Glutamatergic neuron (in vitro differentiated cells): ENCODE data around the gene OR10H3. TPM values are rescaled to one million over a fixed set of nuclear protein-coding genes. Genes with fewer than 3 reads are reported as not detected.

Experiments used
- DNase-seq: peaks from one replicate; pipeline ENCODE4 v3.0.0; 2022
- H3K27ac Mint-ChIP-seq: one replicate; pipeline ENCODE4 v1.8.0; 2020; ENCODE audit warnings: mild to moderate bottlenecking, mixed read lengths, inconsistent platforms; ENCODE audit not compliant: unreplicated experiment
- H3K27me3 Mint-ChIP-seq: one replicate; pipeline ENCODE4 v1.8.0; 2020; ENCODE audit warnings: mild to moderate bottlenecking, moderate library complexity, mixed read lengths, inconsistent platforms; ENCODE audit not compliant: unreplicated experiment
- H3K36me3 Mint-ChIP-seq: one replicate; pipeline ENCODE4 v1.8.0; 2020; ENCODE audit warnings: mild to moderate bottlenecking, mixed read lengths, inconsistent platforms; ENCODE audit not compliant: unreplicated experiment
- H3K4me1 Mint-ChIP-seq: one replicate; pipeline ENCODE4 v1.8.0; 2020; ENCODE audit warnings: mild to moderate bottlenecking, low read depth, mixed read lengths, inconsistent platforms; ENCODE audit not compliant: unreplicated experiment
- H3K4me3 Mint-ChIP-seq: one replicate; pipeline ENCODE4 v1.8.0; 2020; ENCODE audit warnings: mild to moderate bottlenecking, mixed read lengths, inconsistent platforms; ENCODE audit not compliant: unreplicated experiment
- H3K9me3 Mint-ChIP-seq: one replicate; pipeline ENCODE4 v1.8.0; 2020; ENCODE audit warnings: mild to moderate bottlenecking, moderate library complexity, mixed read lengths, inconsistent platforms; ENCODE audit not compliant: unreplicated experiment
- CTCF ChIP-seq: fragments of 200-600 bp; sonication (generic); IDR thresholded peaks from one replicate; pipeline ENCODE4 v1.5.0; 2021; ENCODE audit not compliant: partially characterized antibody, unreplicated experiment
- total RNA-seq: library from RNA; stranded (reverse); fragmentation: NEBNext Ultra II Directional; extraction: Animal tissue kit (Norgen Biotek cat#: 25700); gene quantifications from one replicate; pipeline ENCODE4 v1.2.1, GENCODE V29; 2021; ENCODE audit not compliant: unreplicated experiment

The OR10H3 gene
- total RNA-seq, 1 donor from 2014 or later = not detected

DNA sequence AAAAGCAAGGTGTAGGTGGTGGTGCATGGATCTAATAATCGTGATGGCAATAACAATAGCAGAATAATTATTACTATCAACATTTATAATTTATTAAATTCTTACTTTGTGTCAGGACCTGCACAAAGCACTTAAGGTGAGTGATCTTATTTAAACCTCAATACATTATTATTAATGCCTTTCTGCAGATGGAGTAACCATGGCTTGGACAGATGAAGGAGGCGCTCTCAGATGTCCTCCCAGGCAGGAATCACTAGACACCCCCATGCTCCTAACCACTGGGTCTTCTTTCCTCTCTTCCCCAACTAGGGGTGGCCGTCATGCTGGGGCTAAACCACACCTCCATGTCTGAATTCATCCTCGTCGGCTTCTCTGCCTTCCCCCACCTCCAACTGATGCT lies 10.1 kb upstream of the OR10H3 start, which contains the start of gene OR10H2:
TSS of gene OR10H2 (plus strand) at position 301 of the 400 bp plus-strand sequence. CDS start at position 321, 20 bp downstream.
- DNase-seq = no peak
- peaks cover 6% of the 10 kb centered on the region for H3K9me3 Mint-ChIP-seq
- H3K4me1 Mint-ChIP-seq = no peaks in the 10 kb centered on the region
- no peak within 1 kb of the TSS for H3K4me3 Mint-ChIP-seq
- H3K27ac Mint-ChIP-seq = no peak within 1 kb of the TSS
- no peak for TF ChIP-seq CTCF
- H3K27me3 Mint-ChIP-seq = peaks cover 5% of the 10 kb centered on the region
- no peaks in the 10 kb centered on the region for H3K36me3 Mint-ChIP-seq

- Mint-ChIP-seq H3K4me1 (no peaks in the 10 kb centered on the region), H3K36me3 (no peaks in the 10 kb centered on the region), H3K9me3 (peaks cover 9% of the 10 kb centered on the region), H3K27me3 (peaks cover 4% of the 10 kb centered on the region), H3K4me3 (no peak overlapping the region), H3K27ac (no peak overlapping the region)
- no peak for TF ChIP-seq CTCF
- no peak for DNase-seq
Observed at GRCh38 chr19:15730538-15730937, 7.2 kb upstream of the OR10H3 start.

DNA sequence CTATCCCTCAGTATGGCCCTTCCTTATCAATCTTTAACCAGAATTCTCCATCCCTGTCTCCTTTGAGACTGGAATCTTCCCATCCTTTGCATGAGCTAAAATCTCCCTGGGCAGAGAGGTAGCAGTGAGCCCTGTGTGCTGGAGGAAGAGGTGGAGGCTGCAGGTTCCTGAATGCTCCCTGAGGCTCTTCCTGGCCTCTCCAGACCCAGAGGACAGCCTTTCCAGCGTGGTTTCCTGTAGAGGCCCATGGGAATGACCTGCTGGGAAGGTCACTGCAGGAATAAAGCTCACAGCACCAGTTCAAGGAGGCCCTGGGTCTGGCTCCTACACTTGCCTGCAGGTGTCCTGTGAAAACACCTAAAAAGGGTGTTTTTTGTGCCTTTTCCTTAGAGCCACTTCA lies 5.4 kb upstream of the OR10H3 start:
- Mint-ChIP-seq H3K36me3 (no peaks in the 10 kb centered on the region), H3K4me3 (no peak overlapping the region), H3K27ac (no peak overlapping the region), H3K4me1 (no peaks in the 10 kb centered on the region), H3K9me3 (peaks cover 7% of the 10 kb centered on the region), H3K27me3 (peaks cover 3% of the 10 kb centered on the region)
- no peak for TF ChIP-seq CTCF
- no peak for DNase-seq

DNA sequence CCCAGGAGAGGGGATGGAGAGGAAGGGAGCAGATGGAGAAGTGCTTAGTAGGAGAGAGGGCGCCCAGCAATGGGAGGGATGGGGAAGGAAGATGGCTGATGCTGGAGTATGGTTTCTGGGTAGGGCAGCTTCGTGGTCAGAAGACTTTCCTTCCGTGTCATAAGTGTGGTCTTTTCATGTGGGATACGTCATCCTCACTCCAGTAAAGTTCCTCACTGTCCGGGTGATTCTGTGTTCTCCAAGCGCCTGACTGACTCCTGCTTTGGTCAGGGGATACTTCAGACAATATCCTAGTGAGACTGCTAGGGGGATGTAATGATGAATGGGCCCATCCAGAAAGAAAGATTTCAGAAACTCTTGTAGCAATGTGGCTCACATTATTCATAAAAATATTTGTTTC lies 3.9 kb upstream of the OR10H3 start:
- peaks cover 2% of the 10 kb centered on the region for H3K27me3 Mint-ChIP-seq
- no peak for TF ChIP-seq CTCF
- H3K27ac Mint-ChIP-seq = no peak overlapping the region
- DNase-seq = no peak
- no peaks in the 10 kb centered on the region for H3K36me3 Mint-ChIP-seq
- H3K9me3 Mint-ChIP-seq = peaks cover 6% of the 10 kb centered on the region
- no peak overlapping the region for H3K4me3 Mint-ChIP-seq
- H3K4me1 Mint-ChIP-seq = no peaks in the 10 kb centered on the region

GRCh38 chr19:15740785-15741184 lies 3.0 kb downstream of the OR10H3 start:
- no peak for TF ChIP-seq CTCF
- Mint-ChIP-seq H3K4me3 (no peak overlapping the region), H3K27ac (no peak overlapping the region), H3K9me3 (peaks cover 4% of the 10 kb centered on the region), H3K4me1 (no peaks in the 10 kb centered on the region), H3K27me3 (no peaks in the 10 kb centered on the region), H3K36me3 (peaks cover 11% of the 10 kb centered on the region)
- DNase-seq = no peak
